GM13976 (cell line): ENCODE data around the gene FAM20B.
"Not testable (repeated sequence)": the region's sequence is repeated elsewhere in the genome, so short reads cannot be mapped to it uniquely, and the experiment has no call there.

Source experiments
- DNase-seq: peaks from one replicate; pipeline ENCODE4 v3.0.0; 2012; ENCODE audit warnings: low spot score
- CTCF ChIP-seq: IDR thresholded peaks from 2 replicates; pipeline ENCODE4 v1.5.1; 2012; ENCODE audit warnings: borderline replicate concordance, mild to moderate bottlenecking; ENCODE audit not compliant: insufficient read depth; ENCODE audit errors: extremely low read depth, missing control alignments, control extremely low read depth
- in situ Hi-C: fragments of 300-500 bp; cut with MboI; formaldehyde crosslinking; loops from one replicate; pipeline ENCODE4 v1.12.0; 2022; ENCODE audit warnings: low sequenced_read_pairs, mixed read lengths, inconsistent platforms; ENCODE audit not compliant: unreplicated experiment

The FAM20B gene

DNA sequence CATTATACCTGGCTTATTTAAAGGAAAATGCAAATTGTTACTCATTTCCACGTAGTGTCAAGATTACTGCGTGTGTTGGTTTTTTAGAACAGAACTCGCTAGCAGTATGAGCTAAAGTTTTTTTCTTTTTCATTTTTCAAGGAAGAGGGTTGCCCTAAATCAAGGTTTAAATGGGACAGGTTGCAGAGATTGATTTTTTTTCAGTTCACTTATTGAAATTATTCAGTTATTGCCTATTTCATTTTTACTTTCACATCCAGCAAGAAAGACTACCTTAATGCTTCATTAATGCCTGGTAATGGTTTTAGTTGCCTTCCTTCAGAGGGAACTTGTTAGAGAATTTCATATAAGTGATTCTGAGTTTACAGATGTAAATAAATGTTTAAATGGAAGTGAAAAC is 5.6 kb downstream of the FAM20B start:
- DNase-seq, result no peak
- no peak for TF ChIP-seq CTCF
- in situ Hi-C loops, result no loop called here

DNA sequence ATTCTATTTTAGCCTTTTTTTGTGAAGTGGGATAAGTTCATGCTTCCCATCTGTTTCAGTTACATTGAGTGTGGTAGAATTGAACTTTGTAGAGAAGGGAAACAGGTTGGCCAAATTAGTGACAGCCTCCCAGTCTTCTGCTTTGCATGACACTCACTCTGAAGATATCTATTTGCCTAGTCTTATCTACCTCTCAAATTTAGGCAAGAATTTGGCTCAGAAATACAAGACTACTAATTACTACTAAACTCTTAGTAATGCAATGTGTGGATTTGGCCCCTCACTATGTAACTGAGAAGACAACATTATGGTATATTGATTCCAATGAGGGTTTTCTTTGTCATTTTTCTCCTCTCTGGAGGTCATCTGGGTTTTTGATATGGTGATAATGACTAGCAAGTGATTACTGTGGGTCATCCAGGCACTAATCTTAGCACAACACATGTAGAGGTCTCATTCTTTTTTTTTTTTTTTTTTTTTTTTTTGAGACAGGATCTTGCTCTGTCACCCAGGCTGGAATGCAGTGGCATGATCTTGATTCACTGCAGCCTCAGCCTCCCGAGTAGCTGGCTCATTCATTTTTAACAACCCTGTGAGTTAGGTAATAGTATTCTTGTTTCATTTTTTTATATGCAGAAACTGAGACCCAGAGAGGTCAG is 6.3 kb downstream of the FAM20B start:
- in situ Hi-C loops, result no loop called here
- no peak for DNase-seq

DNA sequence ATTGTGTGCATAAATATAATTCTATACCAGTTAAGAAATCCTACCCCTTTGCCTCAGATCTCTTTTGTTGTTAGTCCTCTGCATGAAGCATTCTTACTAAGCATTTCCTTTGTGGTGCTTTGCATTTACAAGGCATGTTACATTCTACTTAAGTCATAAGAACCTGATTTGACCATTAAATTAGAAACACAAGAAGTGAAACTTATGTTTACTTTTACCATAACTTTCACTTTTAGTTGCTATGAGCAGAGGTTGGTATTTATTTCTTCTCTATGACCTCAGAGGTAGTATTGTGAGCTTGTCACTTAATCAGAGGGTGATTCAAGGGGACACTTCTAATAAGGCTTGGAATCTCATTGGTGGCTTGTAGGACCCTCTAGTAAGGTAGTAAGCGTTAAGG is 9.0 kb downstream of the FAM20B start:
- DNase-seq, result peak; percentile 70
- in situ Hi-C loops, result no loop called here
- no peak for TF ChIP-seq CTCF

More for the DNA sequence above, 6.3 kb downstream of the FAM20B start:
- TF ChIP-seq CTCF, result no peak

- peak; percentile 41 for DNase-seq
- TF ChIP-seq CTCF, result no peak
- in situ Hi-C loops, result no loop called here
Observed at GRCh38 chr1:179036844-179037465, 11.3 kb downstream of the FAM20B start.

GRCh38 chr1:179038528-179039281 is 13.0 kb downstream of the FAM20B start:
- TF ChIP-seq CTCF, result no peak
- in situ Hi-C loops, result no loop called here
- no peak for DNase-seq

GRCh38 chr1:179039502-179040174 is 13.9 kb downstream of the FAM20B start:
- DNase-seq, result not testable (repeated sequence)
- in situ Hi-C loops, result loop anchor here (10.0 kb wide), 1 partner anchor 65 kb away; no protein-coding TSS in a partner anchor

- DNase-seq, result not testable (repeated sequence)
- in situ Hi-C loops, result loop anchor here (10.0 kb wide), 1 partner anchor 65 kb away; no protein-coding TSS in a partner anchor
Observed at GRCh38 chr1:179040175-179040551, 14.5 kb downstream of the FAM20B start.
